NCI-H82 (cell line): ENCODE data around the gene SLCO2A1.

ENCODE experiments used
- DNase-seq: peaks from one replicate; lab custom pipeline; 2025; lab: John Stamatoyannopoulos, UW

SLCO2A1 gene

DNA sequence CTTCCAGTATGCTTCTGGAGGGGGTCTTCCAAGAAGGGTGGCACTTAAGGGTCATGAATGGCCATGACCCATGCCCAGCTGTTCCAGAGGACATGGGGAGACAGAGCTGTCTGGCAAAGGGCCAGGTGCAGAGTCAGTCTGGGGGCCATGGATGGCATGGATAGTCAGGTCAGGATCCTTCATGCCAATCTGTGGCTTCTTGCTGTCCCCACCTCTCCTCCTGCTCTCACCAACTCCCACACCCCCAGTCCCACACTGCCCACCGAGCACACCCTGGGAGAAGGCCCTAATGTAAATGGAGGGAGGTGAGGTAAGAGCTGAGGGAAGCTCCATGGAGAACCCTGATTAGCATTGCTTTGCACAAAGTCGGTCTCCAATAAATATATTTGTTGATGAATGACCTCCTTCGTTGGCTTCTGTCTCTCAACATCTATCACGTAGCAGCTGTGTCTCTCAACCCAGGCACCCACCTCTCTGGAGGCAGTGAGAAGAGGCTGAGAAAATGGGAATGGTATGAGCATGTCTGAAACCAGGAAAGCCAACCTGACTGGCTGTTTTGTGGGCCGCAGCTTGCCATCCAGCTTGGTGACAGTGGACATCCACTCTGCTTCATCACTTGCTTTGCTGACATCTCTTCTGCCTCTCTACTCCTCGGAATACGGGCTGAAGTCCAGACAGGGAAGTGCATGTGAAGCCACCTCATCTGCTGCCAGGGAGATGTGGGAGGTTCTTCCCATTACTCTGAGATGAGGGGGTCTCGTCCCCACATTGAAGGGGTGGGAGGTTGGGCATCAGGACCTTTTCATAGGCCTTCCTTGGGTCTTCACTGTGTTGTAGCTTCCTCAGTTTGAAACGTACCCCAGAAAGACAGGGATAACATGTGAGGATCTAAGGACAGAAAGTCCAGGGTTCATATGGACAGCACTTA is 96.4 kb downstream of the SLCO2A1 start:
- DNase-seq = no peak

DNA sequence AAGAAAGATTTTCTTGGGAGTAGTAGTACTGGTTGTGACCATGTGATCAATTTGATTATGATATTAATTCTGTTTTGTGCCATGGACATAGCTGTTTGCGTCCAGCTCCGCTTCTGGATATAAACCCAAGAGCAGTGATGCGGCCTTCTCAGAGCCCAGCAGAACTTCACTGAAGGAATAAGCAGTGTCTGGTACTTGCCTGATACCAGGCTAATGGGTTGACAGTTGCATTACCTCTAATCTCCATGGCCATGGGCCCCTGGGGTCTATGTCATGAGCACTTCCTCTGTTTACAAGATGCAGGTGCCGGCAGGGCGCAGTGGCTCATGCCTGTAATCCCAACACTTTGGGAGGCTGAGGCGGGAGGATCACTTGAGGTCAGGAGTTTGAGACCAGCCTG is 97.7 kb downstream of the SLCO2A1 start:
- no peak for DNase-seq

DNA sequence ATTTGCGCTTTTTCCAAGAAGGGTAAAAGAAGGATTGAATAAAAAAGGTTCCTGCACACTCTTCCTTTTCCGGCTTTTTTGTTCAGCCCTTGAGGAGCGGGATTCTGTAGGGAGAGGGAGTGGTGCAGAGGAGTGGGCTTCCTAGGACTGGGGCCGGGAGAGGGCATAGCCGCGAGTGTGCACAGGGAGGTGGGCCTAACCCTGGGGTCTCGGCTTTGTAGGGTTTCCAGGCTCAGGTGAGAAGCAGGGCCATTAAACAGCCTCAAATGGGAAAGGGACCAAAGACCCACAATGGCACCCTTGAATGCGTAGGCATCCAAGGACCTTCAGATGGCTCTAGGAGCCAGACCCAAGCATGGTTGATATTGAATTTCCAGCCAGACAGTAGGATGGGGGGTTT is 98.6 kb downstream of the SLCO2A1 start:
- no peak for DNase-seq

DNA sequence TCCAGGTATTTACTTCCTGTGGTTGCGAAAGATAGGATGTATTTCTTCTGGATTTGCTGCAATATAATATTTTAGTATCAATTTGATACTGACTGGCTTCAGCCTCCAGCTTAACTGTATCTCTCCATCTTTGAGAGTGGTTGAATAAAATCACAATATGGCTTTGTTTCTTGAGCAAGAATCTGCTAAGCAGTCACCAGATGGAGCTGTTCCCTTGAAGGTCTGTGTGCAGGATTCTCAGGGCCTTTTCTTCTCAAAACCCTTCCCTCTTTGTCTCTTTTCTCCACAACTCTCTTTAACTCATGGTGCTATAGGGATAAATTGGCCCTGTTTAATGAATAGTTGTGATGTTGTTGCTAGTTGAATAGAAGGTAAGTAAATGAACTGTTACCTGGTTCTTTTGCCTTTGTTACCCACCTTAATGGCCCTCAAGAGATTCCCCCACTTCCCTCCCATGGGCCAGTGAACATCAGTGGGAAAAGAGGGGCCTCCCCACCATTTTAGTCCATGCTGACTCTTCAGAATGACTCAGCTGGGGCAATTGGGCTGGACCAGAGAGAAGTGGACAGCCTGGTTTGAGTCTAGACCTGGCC is 99.3 kb downstream of the SLCO2A1 start:
- DNase-seq = peak; percentile 74

DNA sequence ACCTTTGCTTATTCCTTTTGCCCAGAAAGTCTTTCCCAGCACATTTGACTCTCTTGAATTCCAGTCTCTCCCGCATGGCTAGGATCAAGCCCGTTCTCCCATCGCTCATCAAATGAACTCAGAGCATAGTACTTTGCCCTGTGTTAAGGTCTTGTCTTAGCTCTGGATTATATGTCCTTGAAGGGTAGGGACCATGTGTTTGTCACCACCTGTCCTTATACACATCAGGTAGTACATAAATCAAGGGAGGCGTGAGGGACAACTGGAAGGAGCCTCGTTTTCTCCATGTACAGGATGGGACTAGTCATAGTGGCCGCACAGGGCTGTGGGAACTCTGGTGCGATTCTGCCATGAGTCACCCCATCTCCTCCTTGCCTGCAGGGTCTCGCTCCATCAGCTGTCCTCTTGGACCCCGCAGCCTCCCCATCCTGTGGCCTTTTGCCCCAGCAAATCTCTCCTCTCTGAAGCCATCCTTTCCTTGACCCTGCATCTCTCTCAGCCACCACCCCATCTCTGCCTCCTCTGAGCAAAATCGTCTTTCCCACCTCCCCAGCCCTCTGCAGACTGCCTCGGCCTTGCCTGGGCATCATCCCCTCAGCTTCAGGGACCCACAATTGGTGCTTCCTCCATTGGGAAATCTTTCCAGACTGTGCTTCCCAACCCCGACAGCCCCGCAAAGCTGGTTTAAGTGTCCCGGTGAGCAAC is 100.7 kb downstream of the SLCO2A1 start:
- no peak for DNase-seq

DNA sequence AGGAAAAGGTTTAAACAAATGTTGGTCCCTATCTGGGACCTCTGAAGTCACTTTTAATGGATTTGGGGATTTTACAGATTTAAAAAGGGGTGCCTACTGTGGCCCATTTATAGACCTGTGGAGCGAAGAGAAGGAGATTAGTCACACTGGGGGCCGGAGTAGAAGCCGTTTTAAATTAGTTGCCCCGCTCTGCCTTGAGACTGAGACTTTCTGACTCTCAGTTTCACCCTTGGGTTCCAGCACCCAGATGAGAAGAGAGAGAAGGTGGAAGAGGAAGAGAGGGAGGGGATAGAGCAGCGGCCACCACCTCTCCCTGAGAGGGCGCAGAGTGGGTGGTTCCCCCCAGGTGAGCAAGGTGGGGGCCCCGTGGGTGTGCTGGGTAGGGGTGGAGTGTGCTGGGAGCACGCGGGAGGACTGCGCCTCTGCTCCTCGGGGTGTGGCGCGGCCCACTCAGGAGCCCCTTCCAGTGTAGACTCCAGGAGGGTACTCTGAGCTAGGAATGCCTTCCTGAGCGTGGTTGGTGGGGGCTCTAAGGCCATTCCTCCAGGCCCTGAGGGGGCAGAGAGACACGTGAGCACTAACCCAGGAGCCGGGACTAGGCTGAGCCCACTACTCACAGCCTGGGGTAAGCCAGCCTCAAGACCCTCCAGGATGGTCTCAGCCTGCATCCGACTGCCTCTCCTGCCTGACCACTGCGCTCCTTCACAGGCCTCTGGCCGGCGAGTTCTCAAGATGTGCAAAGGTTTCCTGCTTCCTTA is 101.4 kb downstream of the SLCO2A1 start:
- no peak for DNase-seq

DNA sequence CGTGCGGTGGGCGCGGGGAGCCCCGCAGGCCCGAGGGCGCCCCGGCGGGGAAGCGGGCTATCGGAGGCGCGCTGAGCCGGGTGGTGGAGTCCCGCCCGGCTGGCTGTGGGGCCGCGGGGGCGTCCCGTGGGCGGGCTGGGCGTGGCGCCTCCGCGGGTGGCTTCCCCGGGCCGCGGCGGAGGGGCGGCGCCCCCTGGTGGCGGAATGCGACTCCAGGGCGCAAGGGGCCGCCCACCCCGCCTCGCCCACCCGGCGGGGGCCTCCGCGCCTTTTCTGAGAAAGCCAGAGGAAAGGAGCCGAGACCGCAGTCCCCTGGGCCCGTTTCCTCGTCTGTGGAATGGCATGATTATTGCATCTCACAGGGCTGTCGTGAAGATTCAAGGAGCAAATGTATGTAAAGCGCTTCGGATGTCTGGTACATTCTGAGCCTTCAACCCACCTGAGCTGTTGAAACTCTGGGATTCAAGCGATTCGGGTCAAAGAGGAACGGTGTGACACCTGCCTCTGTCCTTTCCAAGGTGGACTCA is 102.1 kb downstream of the SLCO2A1 start:
- DNase-seq = peak; percentile 54

DNA sequence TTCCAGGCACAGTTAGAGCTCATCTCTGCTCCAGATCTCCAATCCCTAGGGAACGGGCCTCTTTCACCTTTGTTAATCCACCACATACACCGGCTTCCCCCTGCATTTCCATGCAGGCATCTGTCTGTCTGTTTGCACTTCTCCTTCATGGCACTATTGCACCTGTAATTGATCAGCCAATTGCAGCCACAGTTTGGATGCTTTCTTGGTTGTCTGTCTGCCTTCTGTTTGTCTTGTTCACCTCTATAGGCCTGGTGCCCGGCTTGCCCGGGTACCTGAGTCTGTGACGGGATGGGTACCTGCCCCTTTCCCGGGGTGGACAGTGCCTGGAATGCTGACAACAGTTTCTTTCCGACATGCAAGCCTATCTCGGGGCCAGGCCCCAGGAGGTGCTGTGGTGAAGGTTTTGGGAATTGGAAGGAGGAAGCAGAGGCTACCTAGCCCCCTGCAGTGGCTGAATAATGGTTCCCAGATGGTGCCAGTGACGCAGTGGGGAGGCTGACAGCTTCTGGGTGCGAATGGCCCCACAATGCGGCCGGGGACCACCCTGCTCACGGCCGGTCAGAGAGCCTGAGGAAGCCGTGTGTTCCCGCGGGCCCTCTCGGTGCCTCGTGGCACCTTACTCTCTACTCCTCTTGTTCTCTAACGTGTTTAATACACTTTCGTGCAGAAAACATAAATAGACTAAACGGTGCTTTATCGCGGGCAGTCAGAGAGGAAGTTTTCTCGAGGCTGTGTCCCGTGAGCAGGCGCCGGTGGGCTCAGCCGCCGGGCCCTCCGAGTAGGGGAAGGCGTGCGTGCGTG is 102.8 kb downstream of the SLCO2A1 start:
- DNase-seq = peak; percentile 50

DNA sequence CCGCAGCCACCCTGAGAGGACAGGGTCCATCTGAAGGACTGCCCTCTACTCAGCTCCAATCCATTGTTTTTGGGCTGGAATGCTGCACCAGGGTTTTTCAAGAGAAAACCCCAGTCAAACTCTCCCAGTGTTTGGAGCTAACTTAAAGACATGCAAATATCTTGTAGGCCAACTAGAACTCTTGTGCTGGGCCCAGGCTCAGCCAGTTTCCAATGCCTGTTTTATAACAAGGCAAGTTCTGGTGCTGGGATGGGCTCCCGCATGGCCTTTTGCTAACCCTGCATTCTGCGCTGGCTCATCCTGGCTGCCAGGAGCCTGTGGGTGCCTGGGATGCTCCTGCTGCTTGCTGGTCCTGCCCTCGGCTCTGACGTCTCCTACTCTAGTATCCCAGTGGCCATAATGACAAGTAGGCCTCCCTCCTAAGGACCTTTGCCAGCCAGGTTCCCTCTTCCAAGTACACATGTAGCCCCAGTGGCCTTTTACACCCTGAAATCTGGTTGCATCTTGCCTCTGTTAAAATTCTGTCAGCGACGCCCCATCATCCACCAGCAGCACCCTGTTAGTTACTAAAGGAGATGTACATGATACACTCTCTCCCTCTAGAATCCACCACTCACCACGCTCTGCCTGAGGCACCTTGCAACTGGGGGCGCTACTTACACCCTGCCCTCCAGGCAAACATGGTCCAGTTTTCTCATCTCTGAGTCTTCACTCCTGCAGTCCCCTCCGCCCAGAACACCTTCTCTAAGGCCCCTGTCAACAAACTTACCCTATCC is 103.6 kb downstream of the SLCO2A1 start:
- no peak for DNase-seq

DNA sequence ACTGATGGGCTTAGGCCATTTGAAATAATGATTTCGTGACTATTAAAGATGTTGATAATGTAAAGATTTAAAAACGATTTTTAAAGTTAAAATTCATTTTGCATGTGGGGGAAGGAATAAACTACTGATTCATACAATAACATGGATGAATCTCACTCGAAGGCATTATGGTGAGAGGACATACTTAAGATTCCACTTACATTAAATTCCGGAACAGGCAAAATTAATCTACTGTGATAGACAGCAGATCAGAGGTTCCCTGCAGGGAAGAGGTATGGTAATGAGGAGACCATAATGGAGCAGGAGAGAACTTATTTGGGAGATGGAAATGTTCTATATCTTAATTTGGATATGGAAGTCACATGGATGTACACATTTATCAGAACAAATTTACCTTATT is 105.7 kb downstream of the SLCO2A1 start:
- no peak for DNase-seq

DNA sequence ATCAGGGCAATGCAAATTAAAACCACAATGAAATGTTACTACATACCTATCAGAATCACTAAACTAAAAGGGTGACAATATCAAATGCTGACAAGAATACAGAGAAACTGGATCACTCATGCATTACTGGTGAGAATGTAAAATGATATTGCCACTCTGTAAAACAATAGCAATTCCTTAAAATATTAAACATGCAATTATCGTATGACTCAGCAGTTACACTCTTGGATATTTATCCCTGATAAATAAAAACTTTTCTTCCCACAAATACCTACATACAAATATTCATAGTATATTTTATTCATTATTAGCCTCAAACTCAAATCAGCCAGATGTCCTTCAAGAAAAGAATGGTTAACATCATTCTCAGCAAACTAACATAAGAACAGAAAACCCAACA is 108.1 kb downstream of the SLCO2A1 start:
- no peak for DNase-seq

DNA sequence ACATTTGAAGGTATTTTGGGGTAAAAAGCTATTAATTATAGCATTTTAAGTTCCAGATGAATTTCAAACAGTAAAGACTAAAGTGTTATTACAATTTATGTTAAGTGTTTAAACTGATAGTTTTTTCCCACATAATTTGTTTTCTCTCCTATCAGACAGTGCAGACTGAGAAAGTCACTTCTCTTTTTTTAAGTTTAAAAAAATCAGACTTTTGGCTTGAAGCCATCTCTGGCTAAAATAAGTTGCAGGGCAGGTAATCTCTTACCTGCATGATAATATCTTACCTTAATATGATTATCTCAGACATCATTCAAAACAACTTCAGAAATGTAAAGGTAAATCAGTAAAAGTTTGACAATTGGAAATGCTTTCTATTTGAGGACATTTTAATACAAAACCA is 112.6 kb downstream of the SLCO2A1 start:
- DNase-seq = no peak

DNA sequence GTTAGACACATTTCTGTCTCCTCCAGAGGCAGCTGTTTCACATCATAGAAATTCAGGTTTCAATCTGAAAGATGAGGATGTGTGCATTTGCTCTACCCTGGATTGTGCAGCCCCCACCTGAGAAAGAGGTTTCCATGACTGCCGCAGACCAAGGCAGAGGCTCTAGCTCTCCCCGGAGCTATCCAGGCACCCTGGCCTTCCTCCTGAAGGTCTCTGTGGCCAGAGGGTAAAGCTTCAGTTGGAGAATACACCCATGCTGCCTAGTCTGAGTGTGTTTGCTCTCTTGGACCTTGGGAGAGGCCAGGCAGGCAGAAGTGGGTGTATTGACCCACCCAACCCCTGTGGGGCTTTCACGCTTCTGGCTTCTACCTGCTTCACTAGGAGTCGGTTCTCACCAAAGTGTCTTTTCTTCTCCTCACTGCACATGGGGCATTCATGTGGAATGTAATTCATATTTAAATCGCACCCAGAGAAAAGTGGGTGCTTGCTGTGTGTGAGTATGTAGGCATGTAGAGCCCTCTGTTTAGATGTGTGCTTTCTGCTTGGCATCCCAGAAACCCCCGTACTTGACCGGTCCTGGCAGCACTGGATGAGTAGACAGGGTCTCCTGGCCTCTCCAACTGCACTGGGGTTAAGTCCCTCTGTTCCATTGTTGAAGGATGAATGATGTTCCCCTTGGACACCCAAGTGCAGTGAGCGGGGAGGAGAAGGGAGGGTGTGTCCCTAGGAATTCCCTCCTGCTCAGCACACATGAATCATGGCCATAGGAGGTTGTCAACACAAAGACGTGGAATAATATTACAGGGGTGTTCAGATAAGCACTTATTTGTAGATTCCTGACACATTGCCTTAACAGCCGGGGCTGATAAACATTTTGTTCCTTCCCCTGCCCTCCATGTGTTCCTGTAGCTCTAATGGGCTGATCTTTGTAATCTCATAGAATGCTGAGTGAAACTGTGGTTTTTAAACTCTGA is 113.8 kb downstream of the SLCO2A1 start:
- DNase-seq = peak; percentile 29

DNA sequence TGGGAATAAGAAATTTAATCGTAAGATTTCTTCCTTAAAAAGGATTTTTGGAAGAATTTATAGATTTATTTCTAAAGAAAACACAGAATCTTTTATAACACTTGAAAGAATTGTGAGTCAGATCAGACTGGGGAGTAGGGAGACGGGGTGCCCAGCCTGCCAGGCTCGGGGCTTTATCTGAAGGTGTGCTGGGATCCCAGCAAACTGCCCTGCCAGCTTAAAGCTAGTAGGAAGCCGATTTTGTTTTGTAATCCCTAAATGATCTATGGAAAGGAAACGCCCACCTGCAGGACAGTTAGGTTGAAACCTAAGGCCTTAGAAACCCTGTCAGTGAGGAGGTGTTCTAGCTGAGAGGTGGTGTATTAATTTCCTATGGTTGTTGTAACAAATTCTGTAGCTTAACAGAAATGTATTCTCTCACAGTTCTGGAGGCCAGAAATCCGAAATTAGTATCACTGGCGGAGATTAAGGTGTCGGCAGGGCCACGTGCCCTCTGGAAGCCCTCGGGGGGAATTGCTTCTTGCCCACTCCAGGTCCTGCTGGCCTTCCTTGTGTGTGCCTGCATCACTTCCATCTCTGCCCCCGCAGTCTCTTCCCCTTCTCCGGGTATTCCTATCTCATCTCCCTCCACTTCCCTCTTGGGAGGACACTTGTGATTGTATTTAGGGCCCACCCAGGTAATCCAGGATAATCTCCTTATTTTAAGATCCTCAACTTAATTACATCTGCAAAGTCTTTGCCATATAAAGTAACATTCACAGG is 114.7 kb downstream of the SLCO2A1 start:
- peak; percentile 94 for DNase-seq

DNA sequence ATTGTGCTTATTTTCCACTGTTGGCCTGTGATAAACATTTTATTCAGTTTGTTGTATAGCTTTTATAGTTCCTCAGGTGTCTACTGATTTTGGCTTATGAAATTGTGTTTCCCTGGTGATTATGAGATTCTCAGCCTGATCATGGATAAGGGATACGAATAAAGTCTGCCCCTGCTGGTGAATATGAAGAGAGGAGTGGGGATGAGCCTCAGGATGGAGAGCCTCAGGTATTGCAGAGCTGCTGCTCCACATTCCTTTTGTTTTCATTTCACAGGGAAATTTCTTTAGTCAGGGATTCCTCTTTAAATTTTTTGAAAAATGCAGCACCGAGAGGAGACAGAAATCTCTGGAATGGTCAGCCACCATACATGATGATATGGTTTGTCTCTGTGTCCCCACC is 119.3 kb downstream of the SLCO2A1 start:
- peak; percentile 67 for DNase-seq

DNA sequence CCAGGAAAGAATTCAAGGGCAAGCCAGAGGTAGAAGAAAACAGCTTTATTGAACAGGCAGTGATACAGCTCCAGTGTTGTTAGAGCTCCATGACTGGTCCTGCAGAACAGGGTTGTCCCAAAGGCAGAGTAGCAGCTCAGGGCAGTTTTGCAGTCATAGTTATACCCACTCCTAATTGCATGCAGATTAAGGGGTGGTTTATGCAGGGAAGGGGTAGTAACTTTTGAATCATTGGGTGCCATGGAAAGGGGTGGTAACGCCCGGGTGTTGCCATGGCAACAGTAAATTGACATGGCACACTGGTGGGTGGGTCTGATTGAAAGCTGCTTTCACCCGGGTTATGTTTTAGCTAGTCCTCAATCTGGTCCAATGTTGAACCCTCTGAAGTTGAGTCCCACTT is 124.3 kb downstream of the SLCO2A1 start:
- no peak for DNase-seq

DNA sequence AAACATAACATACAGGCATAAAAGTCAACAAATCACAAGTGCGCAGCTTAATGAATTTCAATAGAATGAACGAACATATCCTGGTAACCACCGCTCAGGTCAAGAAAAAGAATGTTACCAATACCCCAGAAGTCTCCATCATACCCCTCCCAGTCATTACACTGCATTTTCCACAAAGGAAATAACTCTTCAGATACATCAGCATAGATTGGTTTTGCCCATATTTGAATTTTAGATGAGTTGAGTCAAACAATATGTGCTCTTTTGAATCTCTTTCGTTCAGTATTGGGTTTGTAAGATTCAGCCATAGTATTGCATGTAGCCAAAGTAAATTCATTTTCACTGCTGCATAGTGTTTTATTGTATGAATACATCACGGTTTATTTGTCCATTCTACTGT is 127.9 kb downstream of the SLCO2A1 start:
- no peak for DNase-seq

DNA sequence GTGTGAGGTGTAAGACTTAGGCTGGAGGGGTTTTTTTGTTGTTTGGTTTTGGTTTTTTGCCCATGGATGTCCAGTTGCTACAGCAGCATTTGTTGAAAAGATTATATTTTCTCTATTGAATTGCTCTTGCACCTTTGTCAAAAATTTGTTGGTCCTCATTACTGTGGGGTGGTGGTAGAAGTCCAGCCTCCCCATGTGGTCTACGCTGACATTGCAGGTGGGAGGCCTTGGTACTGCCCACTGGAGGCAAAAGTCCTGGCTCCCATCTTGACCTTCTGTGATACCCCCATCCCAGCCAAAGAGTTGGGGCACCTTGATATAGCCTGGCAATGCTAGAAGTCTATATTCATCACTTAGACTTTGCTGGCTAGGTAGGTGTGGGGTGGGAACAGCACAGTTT is 128.6 kb downstream of the SLCO2A1 start:
- DNase-seq = no peak
